WTC11 (cell line): ENCODE measurements around the gene SVIL. TPM values are rescaled to one million over a fixed set of nuclear protein-coding genes. Genes with fewer than 3 reads are reported as not detected.

Experiments used
- ATAC-seq: fragments of 200-7000 bp; cut with Tn5 transposase; 2 replicates; pipeline ENCODE4 v1.10.0; 2021; ENCODE audit warnings: mild to moderate bottlenecking, moderate library complexity
- CTCF ChIA-PET: fragments of 300-600 bp; sonication (Branson Sonifier 250); formaldehyde crosslinking; loops from one replicate; lab custom pipeline; 2021; ENCODE audit warnings: antibody characterized with exemption; lab: Charles Lee
- POLR2A ChIA-PET: fragments of 350-600 bp; sonication (Branson Sonifier 250); formaldehyde crosslinking; loops from one replicate; lab custom pipeline; 2021; ENCODE audit warnings: antibody characterized with exemption; lab: Charles Lee
- DNase-seq: peaks from one replicate; pipeline ENCODE4 v3.0.0; 2021; ENCODE audit warnings: low spot score
- H3K27ac Mint-ChIP-seq: 2 replicates; pipeline ENCODE4 v1.8.0; 2021; ENCODE audit warnings: mixed read lengths
- H3K27me3 Mint-ChIP-seq: 2 replicates; pipeline ENCODE4 v1.8.0; 2021; ENCODE audit warnings: low read depth, mild to moderate bottlenecking, moderate library complexity, mixed read lengths
- H3K36me3 Mint-ChIP-seq: 2 replicates; pipeline ENCODE4 v1.8.0; 2021; ENCODE audit warnings: mixed read lengths
- H3K4me1 Mint-ChIP-seq: 2 replicates; pipeline ENCODE4 v1.8.0; 2022; ENCODE audit warnings: mixed read lengths
- H3K4me3 Mint-ChIP-seq: 2 replicates; pipeline ENCODE4 v1.8.0; 2021; ENCODE audit warnings: mild to moderate bottlenecking, moderate library complexity, mixed read lengths
- H3K9me3 Mint-ChIP-seq: 2 replicates; pipeline ENCODE4 v1.8.0; 2021; ENCODE audit warnings: mixed read lengths
- CBFB ChIP-seq: sonication (generic); formaldehyde crosslinking; IDR thresholded peaks from 2 replicates; pipeline ENCODE4 v1.8.1; 2022; ENCODE audit warnings: mild to moderate bottlenecking, low read depth, missing genetic modification reagents
- CREB1 ChIP-seq: sonication (generic); formaldehyde crosslinking; IDR thresholded peaks from 2 replicates; pipeline ENCODE4 v1.8.0; 2023; ENCODE audit warnings: mild to moderate bottlenecking, missing genetic modification reagents
- E2F4 ChIP-seq: sonication (generic); formaldehyde crosslinking; IDR thresholded peaks from 2 replicates; pipeline ENCODE4 v1.8.1; 2022; ENCODE audit warnings: low read depth, mild to moderate bottlenecking, moderate library complexity, missing genetic modification reagents, borderline replicate concordance
- EMX1 ChIP-seq: fragments of 250-450 bp; sonication (Bioruptor Pico); IDR thresholded peaks from 2 replicates; pipeline ENCODE4 v1.8.0; 2021; ENCODE audit warnings: mild to moderate bottlenecking
- ESRRA ChIP-seq: sonication (generic); formaldehyde crosslinking; IDR thresholded peaks from 2 replicates; pipeline ENCODE4 v1.8.1; 2022; ENCODE audit warnings: mild to moderate bottlenecking, missing genetic modification reagents, borderline replicate concordance
- FOXJ3 ChIP-seq: sonication (generic); formaldehyde crosslinking; IDR thresholded peaks from 2 replicates; pipeline ENCODE4 v1.9.0; 2021; ENCODE audit warnings: missing genetic modification reagents, mild to moderate bottlenecking, borderline replicate concordance
- GABPB1 ChIP-seq: sonication (generic); formaldehyde crosslinking; IDR thresholded peaks from 2 replicates; pipeline ENCODE4 v1.8.1; 2023; ENCODE audit warnings: mild to moderate bottlenecking, missing genetic modification reagents
- JAZF1 ChIP-seq: fragments of 250-450 bp; sonication (Bioruptor Pico); IDR thresholded peaks from 2 replicates; pipeline ENCODE4 v1.9.0; 2021; ENCODE audit warnings: moderate library complexity, mild to moderate bottlenecking, inconsistent platforms
- KAT7 ChIP-seq: sonication (generic); formaldehyde crosslinking; IDR thresholded peaks from 2 replicates; pipeline ENCODE4 v1.8.1; 2023; ENCODE audit warnings: missing genetic modification reagents, mild to moderate bottlenecking, borderline replicate concordance
- MXD4 ChIP-seq: fragments of 250-450 bp; sonication (Bioruptor Pico); IDR thresholded peaks from 2 replicates; pipeline ENCODE4 v1.8.0; 2021; ENCODE audit warnings: mild to moderate bottlenecking, moderate library complexity, borderline replicate concordance
- NFE2L1 ChIP-seq: sonication (generic); formaldehyde crosslinking; IDR thresholded peaks from 2 replicates; pipeline ENCODE4 v1.8.1; 2023; ENCODE audit warnings: missing genetic modification reagents
- NFYB ChIP-seq: sonication (generic); formaldehyde crosslinking; conservative IDR thresholded peaks from 2 replicates; pipeline ENCODE4 v1.8.0; 2022; ENCODE audit warnings: low read depth, missing genetic modification reagents
- NR3C1 ChIP-seq: sonication (generic); formaldehyde crosslinking; conservative IDR thresholded peaks from 2 replicates; pipeline ENCODE4 v1.8.1; 2023; ENCODE audit warnings: low read depth, mild to moderate bottlenecking, missing genetic modification reagents
- OVOL2 ChIP-seq: fragments of 250-450 bp; sonication (Bioruptor Pico); IDR thresholded peaks from 2 replicates; pipeline ENCODE4 v1.9.0; 2021; ENCODE audit warnings: mild to moderate bottlenecking, borderline replicate concordance
- RELA ChIP-seq: sonication (generic); formaldehyde crosslinking; IDR thresholded peaks from 2 replicates; pipeline ENCODE4 v1.8.1; 2022; ENCODE audit warnings: missing genetic modification reagents, mild to moderate bottlenecking, borderline replicate concordance
- STAT6 ChIP-seq: sonication (generic); formaldehyde crosslinking; conservative IDR thresholded peaks from 2 replicates; pipeline ENCODE4 v1.8.1; 2023; ENCODE audit warnings: mild to moderate bottlenecking, low read depth, missing genetic modification reagents, moderate library complexity
- TCF7 ChIP-seq: sonication (generic); formaldehyde crosslinking; IDR thresholded peaks from 2 replicates; pipeline ENCODE4 v1.8.0; 2022; ENCODE audit warnings: mild to moderate bottlenecking, low read depth, missing genetic modification reagents, moderate library complexity
- TEAD4 ChIP-seq: sonication (generic); formaldehyde crosslinking; IDR thresholded peaks from 2 replicates; pipeline ENCODE4 v1.8.0; 2022; ENCODE audit warnings: mild to moderate bottlenecking, missing genetic modification reagents
- USF2 ChIP-seq: sonication (generic); formaldehyde crosslinking; IDR thresholded peaks from 2 replicates; pipeline ENCODE4 v1.8.1; 2023; ENCODE audit warnings: mild to moderate bottlenecking, missing genetic modification reagents, moderate library complexity
- ZNF219 ChIP-seq: sonication (generic); formaldehyde crosslinking; IDR thresholded peaks from 2 replicates; pipeline ENCODE4 v1.8.0; 2023; ENCODE audit warnings: missing genetic modification reagents, mild to moderate bottlenecking, borderline replicate concordance
- ZNF317 ChIP-seq: sonication (generic); formaldehyde crosslinking; IDR thresholded peaks from 2 replicates; pipeline ENCODE4 v1.8.1; 2023; ENCODE audit warnings: low read depth, mild to moderate bottlenecking, moderate library complexity, missing genetic modification reagents, borderline replicate concordance
- ZNF512 ChIP-seq: sonication (generic); formaldehyde crosslinking; IDR thresholded peaks from 2 replicates; pipeline ENCODE4 v1.8.1; 2022; ENCODE audit warnings: missing genetic modification reagents, borderline replicate concordance
- total RNA-seq: library from RNA; stranded (reverse); gene quantifications from 3 replicates; pipeline ENCODE4 v1.2.3, GENCODE V29; 2021

SVIL gene
- total RNA-seq, 1 experiment from 2014 or later, result 27.1 TPM

GRCh38 chr10:29578457-29578856 lies 56.3 kb downstream of the SVIL start:
- H3K36me3 Mint-ChIP-seq, result no peaks in the 10 kb centered on the region
- H3K27me3 Mint-ChIP-seq, result no peaks in the 10 kb centered on the region
- TF ChIP-seq FOXJ3 (no peak), ZNF317 (no peak), ZNF512 (CRISPR knock-in tag) (no peak), CBFB (CRISPR knock-in tag) (no peak)
- no peak overlapping the region for H3K4me3 Mint-ChIP-seq
- ATAC-seq, result no peak
- ChIA-PET POLR2A (no interaction called here), CTCF (no interaction called here)
- no peaks in the 10 kb centered on the region for H3K9me3 Mint-ChIP-seq
- no peak for DNase-seq
- H3K27ac Mint-ChIP-seq, result peak overlapping the region; percentile 41; the same call in 1 of the 2 replicates
- peaks cover 12% of the 10 kb centered on the region for H3K4me1 Mint-ChIP-seq

- Mint-ChIP-seq H3K4me1 (peaks cover 13% of the 10 kb centered on the region), H3K36me3 (no peaks in the 10 kb centered on the region), H3K9me3 (no peaks in the 10 kb centered on the region), H3K27ac (no peak overlapping the region; the same call in 1 of the 2 replicates), H3K27me3 (no peaks in the 10 kb centered on the region), H3K4me3 (no peak overlapping the region)
- no peak for ATAC-seq
- ChIA-PET CTCF (interaction anchor here (1.3 to 1.7 kb wide), 2 partner anchors 22 to 41 kb away, joined by 4 to 6 read pairs; no protein-coding TSS in a partner anchor), POLR2A (no interaction called here)
- TF ChIP-seq ESRRA (CRISPR knock-in tag) (no peak), MXD4 (CRISPR knock-in tag) (no peak), ZNF219 (CRISPR knock-in tag) (no peak), EMX1 (no peak), JAZF1 (CRISPR knock-in tag) (no peak), KAT7 (no peak), OVOL2 (CRISPR knock-in tag) (no peak), USF2 (no peak), E2F4 (CRISPR knock-in tag) (no peak), GABPB1 (CRISPR knock-in tag) (no peak), NR3C1 (CRISPR knock-in tag) (no peak), STAT6 (no peak), TCF7 (CRISPR knock-in tag) (no peak), CREB1 (CRISPR knock-in tag) (no peak), ZNF317 (no peak), FOXJ3 (no peak)
- no peak for DNase-seq
Measured at GRCh38 chr10:29576681-29577080, 58.1 kb downstream of the SVIL start.

- ChIA-PET CTCF (no interaction called here), POLR2A (no interaction called here)
- Mint-ChIP-seq H3K9me3 (no peaks in the 10 kb centered on the region), H3K4me3 (no peak overlapping the region), H3K27me3 (no peaks in the 10 kb centered on the region), H3K36me3 (no peaks in the 10 kb centered on the region), H3K27ac (0 out of 2 replicates have a peak overlapping the region, but pooled peaks have one; percentile 15), H3K4me1 (peaks cover 24% of the 10 kb centered on the region)
- DNase-seq (no peak), ATAC-seq (no peak)
- TF ChIP-seq TEAD4 (CRISPR knock-in tag) (no peak), RELA (CRISPR knock-in tag) (no peak), NFYB (no peak), E2F4 (CRISPR knock-in tag) (no peak), NFE2L1 (no peak)
Measured at GRCh38 chr10:29575098-29575455, 59.7 kb downstream of the SVIL start.
